ELR (cell line): ENCODE results near the gene GATA3.
A peak's percentile ranks its signal among the peaks of the same experiment; 100 is the strongest.

Source experiments
- DNase-seq: peaks from one replicate; pipeline ENCODE4 v3.0.0-alpha.2; 2015; ENCODE audit warnings: low read depth

GATA3 gene

GRCh38 chr10:8064436-8064835 is 9.9 kb downstream of the GATA3 start:
- DNase-seq, result no peak

- peak; percentile 36 for DNase-seq
These were observed 11.2 kb downstream of the GATA3 start for GRCh38 chr10:8065651-8066050.

- no peak for DNase-seq
These were observed 11.6 kb downstream of the GATA3 start for GRCh38 chr10:8066124-8066523.

GRCh38 chr10:8066797-8067196 is 12.3 kb downstream of the GATA3 start:
- DNase-seq, result no peak

GRCh38 chr10:8069108-8069507 is 14.6 kb downstream of the GATA3 start:
- DNase-seq, result no peak

GRCh38 chr10:8069627-8070026 is 15.1 kb downstream of the GATA3 start:
- peak; percentile 50 for DNase-seq

- no peak for DNase-seq
These were observed 16.0 kb downstream of the GATA3 start for GRCh38 chr10:8070440-8070839.

GRCh38 chr10:8071006-8071405 is 16.5 kb downstream of the GATA3 start:
- peak; percentile 21 for DNase-seq

GRCh38 chr10:8071666-8072065 is 17.2 kb downstream of the GATA3 start:
- no peak for DNase-seq

- no peak for DNase-seq
These were observed 17.7 kb downstream of the GATA3 start for GRCh38 chr10:8072211-8072610.

- DNase-seq, result peak; percentile 10
These were observed 19.4 kb downstream of the GATA3 start for GRCh38 chr10:8073691-8074416.

GRCh38 chr10:8074881-8075280 is 20.4 kb downstream of the GATA3 start:
- no peak for DNase-seq

- no peak for DNase-seq
These were observed 21.1 kb downstream of the GATA3 start for GRCh38 chr10:8075282-8076260.

- DNase-seq, result no peak
These were observed 22.4 kb downstream of the GATA3 start for GRCh38 chr10:8076933-8077332.

- no peak for DNase-seq
These were observed 23.5 kb downstream of the GATA3 start for GRCh38 chr10:8078027-8078426.

- DNase-seq, result no peak
These were observed 24.6 kb downstream of the GATA3 start for GRCh38 chr10:8079126-8079525.

- no peak for DNase-seq
These were observed 30.3 kb downstream of the GATA3 start for GRCh38 chr10:8084799-8085198.

GRCh38 chr10:8085251-8085650 is 30.8 kb downstream of the GATA3 start:
- no peak for DNase-seq

- no peak for DNase-seq
These were observed 31.8 kb downstream of the GATA3 start for GRCh38 chr10:8086315-8086714.

- no peak for DNase-seq
These were observed 34.0 kb downstream of the GATA3 start for GRCh38 chr10:8088504-8088903.

GRCh38 chr10:8092428-8092827 is 37.9 kb downstream of the GATA3 start:
- no peak for DNase-seq

- DNase-seq, result no peak
These were observed 41.5 kb downstream of the GATA3 start for GRCh38 chr10:8095959-8096358.

GRCh38 chr10:8096931-8097330 is 42.4 kb downstream of the GATA3 start:
- no peak for DNase-seq
